OCI-LY7 (cell line): ENCODE data around the gene GBF1.

Experiments
- EZH2phosphoT487 ChIP-seq: fragments of 200-600 bp; sonication (generic); IDR thresholded peaks from 2 replicates; pipeline ENCODE4 v1.6.1; 2018; ENCODE audit warnings: low read depth, borderline replicate concordance, mild to moderate bottlenecking, mixed run types, antibody characterized with exemption, low read length, moderate library complexity, mixed read lengths
- TF ChIP-seq, protein P1 (sequence below): fragments of 200-600 bp; sonication (generic); conservative IDR thresholded peaks from 2 replicates; pipeline ENCODE4 v1.5.1; 2014; ENCODE audit warnings: mild to moderate bottlenecking, antibody characterized with exemption, low read length, moderate library complexity, mixed read lengths

DNA sequence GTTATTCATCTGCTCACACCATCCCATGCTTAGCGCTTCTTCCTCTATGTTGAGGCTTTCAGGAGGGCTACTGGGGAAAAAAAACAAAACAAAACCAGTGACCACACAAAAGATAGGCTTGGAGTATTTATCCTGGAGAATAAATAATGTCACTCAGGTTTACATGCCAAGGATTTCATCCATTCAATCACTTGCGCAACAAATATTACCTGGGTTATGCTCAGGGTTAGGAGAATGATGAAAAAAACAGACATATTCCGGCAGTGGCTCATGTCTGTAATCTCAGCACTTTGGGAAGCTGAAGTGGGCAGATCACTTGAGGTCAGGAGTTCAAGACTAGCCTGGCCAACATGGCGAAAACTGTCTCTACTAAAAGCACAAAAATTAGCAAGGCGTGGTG, 22.5 kb upstream of the GBF1 start:
- no peak for TF ChIP-seq EZH2phosphoT487
- TF ChIP-seq, protein P1, sequence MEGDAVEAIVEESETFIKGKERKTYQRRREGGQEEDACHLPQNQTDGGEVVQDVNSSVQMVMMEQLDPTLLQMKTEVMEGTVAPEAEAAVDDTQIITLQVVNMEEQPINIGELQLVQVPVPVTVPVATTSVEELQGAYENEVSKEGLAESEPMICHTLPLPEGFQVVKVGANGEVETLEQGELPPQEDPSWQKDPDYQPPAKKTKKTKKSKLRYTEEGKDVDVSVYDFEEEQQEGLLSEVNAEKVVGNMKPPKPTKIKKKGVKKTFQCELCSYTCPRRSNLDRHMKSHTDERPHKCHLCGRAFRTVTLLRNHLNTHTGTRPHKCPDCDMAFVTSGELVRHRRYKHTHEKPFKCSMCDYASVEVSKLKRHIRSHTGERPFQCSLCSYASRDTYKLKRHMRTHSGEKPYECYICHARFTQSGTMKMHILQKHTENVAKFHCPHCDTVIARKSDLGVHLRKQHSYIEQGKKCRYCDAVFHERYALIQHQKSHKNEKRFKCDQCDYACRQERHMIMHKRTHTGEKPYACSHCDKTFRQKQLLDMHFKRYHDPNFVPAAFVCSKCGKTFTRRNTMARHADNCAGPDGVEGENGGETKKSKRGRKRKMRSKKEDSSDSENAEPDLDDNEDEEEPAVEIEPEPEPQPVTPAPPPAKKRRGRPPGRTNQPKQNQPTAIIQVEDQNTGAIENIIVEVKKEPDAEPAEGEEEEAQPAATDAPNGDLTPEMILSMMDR, result no peak
